GM23338 (cell line): ENCODE data around the gene ZDHHC20. TPM values are rescaled to one million over a fixed set of nuclear protein-coding genes. Genes with fewer than 3 reads are reported as not detected.

Experiments used
- ATAC-seq: fragments of 200-7000 bp; cut with Tn5 transposase; 3 replicates; pipeline ENCODE4 v1.9.1; 2020
- DNase-seq: peaks from one replicate; pipeline ENCODE4 v3.0.0-alpha.2; 2015; ENCODE audit warnings: low spot score
- H2AFZ ChIP-seq: fragments of 200-600 bp; sonication (generic); 2 replicates; pipeline ENCODE4 v1.8.0; 2016; ENCODE audit warnings: antibody characterized with exemption, mild to moderate bottlenecking, moderate library complexity
- H3F3A ChIP-seq: fragments of 200-600 bp; sonication (generic); replicated peaks from 2 replicates; pipeline ENCODE4 v1.8.0; 2017; ENCODE audit warnings: antibody characterized with exemption, mixed run types, low read depth
- H3K27ac ChIP-seq: fragments of 200-600 bp; sonication (generic); 2 replicates; pipeline ENCODE4 v1.6.1; 2016; ENCODE audit warnings: low read depth
- H3K27me3 ChIP-seq: fragments of 200-600 bp; sonication (generic); 2 replicates; pipeline ENCODE4 v1.8.0; 2016; ENCODE audit warnings: mild to moderate bottlenecking, mixed run types, moderate library complexity; ENCODE audit not compliant: insufficient read depth
- H3K36me3 ChIP-seq: fragments of 200-600 bp; sonication (generic); 2 replicates; pipeline ENCODE4 v1.8.0; 2016; ENCODE audit warnings: mild to moderate bottlenecking; ENCODE audit not compliant: insufficient read depth
- H3K4me1 ChIP-seq: fragments of 200-600 bp; sonication (generic); 2 replicates; pipeline ENCODE4 v1.8.0; 2016; ENCODE audit warnings: mild to moderate bottlenecking, moderate library complexity; ENCODE audit not compliant: insufficient read depth
- H3K4me2 ChIP-seq: fragments of 200-600 bp; sonication (generic); 2 replicates; pipeline ENCODE4 v1.7.1; 2017; ENCODE audit warnings: mixed run types
- H3K4me3 ChIP-seq: fragments of 200-600 bp; sonication (generic); 2 replicates; pipeline ENCODE4 v1.6.1; 2016; ENCODE audit warnings: mixed run types
- H3K79me2 ChIP-seq: fragments of 200-600 bp; sonication (generic); replicated peaks from 2 replicates; pipeline ENCODE4 v1.8.0; 2017; ENCODE audit warnings: mild to moderate bottlenecking; ENCODE audit not compliant: insufficient read depth
- H3K9me2 ChIP-seq: fragments of 200-600 bp; sonication (generic); 2 replicates; pipeline ENCODE4 v1.8.0; 2017; ENCODE audit not compliant: insufficient read depth
- H4K20me1 ChIP-seq: fragments of 200-600 bp; sonication (generic); replicated peaks from 2 replicates; pipeline ENCODE4 v1.8.0; 2017; ENCODE audit warnings: mild to moderate bottlenecking; ENCODE audit not compliant: insufficient read depth
- H3K27ac Mint-ChIP-seq: 2 replicates; pipeline ENCODE4 v1.8.0; 2020; ENCODE audit warnings: inconsistent platforms, mild to moderate bottlenecking, moderate library complexity, mixed read lengths
- H3K27me3 Mint-ChIP-seq: 3 replicates; pipeline ENCODE4 v1.8.0; 2022; ENCODE audit warnings: low read depth, mild to moderate bottlenecking, moderate library complexity, mixed read lengths, inconsistent platforms; ENCODE audit not compliant: insufficient read depth, poor library complexity
- H3K36me3 Mint-ChIP-seq: 3 replicates; pipeline ENCODE4 v1.8.0; 2021; ENCODE audit warnings: low read depth, mild to moderate bottlenecking, inconsistent platforms, moderate library complexity, mixed read lengths
- H3K4me1 Mint-ChIP-seq: 3 replicates; pipeline ENCODE4 v1.8.0; 2020; ENCODE audit warnings: mild to moderate bottlenecking, inconsistent platforms, mixed read lengths
- H3K4me3 Mint-ChIP-seq: 3 replicates; pipeline ENCODE4 v1.8.0; 2021; ENCODE audit warnings: moderate library complexity, mild to moderate bottlenecking, inconsistent platforms, mixed read lengths
- H3K9me3 Mint-ChIP-seq: 3 replicates; pipeline ENCODE4 v1.8.0; 2020; ENCODE audit warnings: moderate library complexity, mild to moderate bottlenecking, inconsistent platforms, mixed read lengths
- CTCF ChIP-seq, 2 experiments: fragments of 200-600 bp in 1 of 2; sonication (generic) in 1 of 2; conservative IDR thresholded peaks; 2 replicates each; pipeline versions ENCODE4 v1.5.1 to v1.6.1; 2016 to 2017; ENCODE audit warnings: antibody characterized with exemption in 2 of 2, low read depth in 2 of 2, mild to moderate bottlenecking in 2 of 2, moderate library complexity in 1 of 2
- EZH2 ChIP-seq: fragments of 200-600 bp; sonication (generic); IDR thresholded peaks from one replicate; pipeline ENCODE4 v1.8.0; 2017; ENCODE audit warnings: antibody characterized with exemption, mild to moderate bottlenecking, low read depth; ENCODE audit not compliant: unreplicated experiment
- JUNB ChIP-seq: IDR thresholded peaks from one replicate; pipeline ENCODE4 v1.6.1; 2016; ENCODE audit warnings: antibody characterized with exemption; ENCODE audit not compliant: unreplicated experiment
- POLR2AphosphoS5 ChIP-seq: IDR thresholded peaks from 2 replicates; pipeline ENCODE4 v1.6.1; 2016; ENCODE audit warnings: antibody characterized with exemption, low read depth
- REST ChIP-seq: IDR thresholded peaks from one replicate; pipeline ENCODE4 v1.6.1; 2018; ENCODE audit warnings: antibody characterized with exemption; ENCODE audit not compliant: unreplicated experiment
- ZNF331 ChIP-seq: fragments of 250-450 bp; sonication (Bioruptor Pico); IDR thresholded peaks from 2 replicates; pipeline ENCODE4 v1.5.0; 2020; ENCODE audit warnings: low read depth, mild to moderate bottlenecking, moderate library complexity
- polyA plus RNA-seq: library from polyadenylated mRNA; unstranded; fragments of >200 nt; fragmentation: Nextera tagmentation; extraction: Ambion mirVana; gene quantifications from 2 replicates; pipeline ENCODE4 v1.2.1, GENCODE V29; 2016
- total RNA-seq: library from RNA; depleted of rRNA; stranded (reverse); fragments of >200 nt; shearing (Covaris generic); gene quantifications from 2 replicates; pipeline ENCODE4 v1.2.3, GENCODE V29; 2014
- TF ChIP-seq, protein P1 (sequence below): IDR thresholded peaks from 2 replicates; pipeline ENCODE4 v1.6.1; 2016; ENCODE audit warnings: antibody characterized with exemption

The ZDHHC20 gene
- total and polyA plus RNA-seq, 2 experiments from 2014 or later, result 37.7 to 119 TPM

DNA sequence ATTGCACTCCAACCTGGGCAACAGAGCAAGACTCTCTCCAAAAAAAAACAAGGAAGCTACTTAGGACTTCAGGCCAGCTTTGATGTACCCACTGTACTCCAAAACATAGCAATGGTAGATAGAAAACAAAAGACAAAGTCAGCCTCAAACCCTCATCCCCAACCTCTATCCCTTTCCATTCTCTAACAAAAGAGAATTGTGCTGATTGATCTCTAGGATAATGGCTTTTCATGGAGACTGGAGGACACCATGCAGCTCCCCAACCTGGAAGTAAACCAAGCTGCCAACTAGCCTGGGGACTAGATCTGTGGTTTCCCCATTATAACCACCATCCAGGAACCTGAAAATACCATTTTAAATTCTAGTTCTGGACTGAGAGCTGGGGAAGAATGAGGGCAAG is 4.3 kb upstream of the ZDHHC20 start (continued):
- TF ChIP-seq REST, result no peak

DNA sequence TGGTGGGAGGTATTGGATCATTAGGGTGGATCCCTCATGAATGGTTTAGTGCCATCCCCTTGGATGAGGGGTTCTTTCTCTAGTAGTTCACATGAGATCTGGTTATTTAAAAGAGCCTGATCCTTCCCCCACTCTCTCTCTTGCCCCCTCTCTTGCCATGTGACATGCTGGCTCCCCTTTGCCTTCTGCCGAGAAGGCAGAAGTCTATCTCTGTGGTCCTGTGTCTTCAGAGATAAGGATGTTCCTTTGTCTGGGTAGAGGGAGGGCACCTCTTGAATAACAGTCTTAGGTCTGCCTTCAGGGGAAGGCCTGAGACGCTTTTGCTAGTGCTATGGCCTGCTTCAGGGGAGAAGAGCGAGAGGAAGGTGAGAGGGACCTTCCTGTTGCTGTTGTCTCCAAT is 2.0 kb upstream of the ZDHHC20 start:
- Histone ChIP-seq H3K27me3 (no peaks in the 10 kb centered on the region), H3K9me2 (no peaks in the 10 kb centered on the region), H3K36me3 (no peaks in the 10 kb centered on the region), H3K4me3 (no peak overlapping the region), H4K20me1 (peaks cover 14% of the 10 kb centered on the region), H3K79me2 (peaks cover 27% of the 10 kb centered on the region), H3K27ac (no peak overlapping the region), H3K4me2 (no peak overlapping the region), H3F3A (peaks cover 4% of the 10 kb centered on the region; the same call in 1 of the 2 replicates), H3K4me1 (peaks cover 29% of the 10 kb centered on the region), H2AFZ (no peak overlapping the region)
- Mint-ChIP-seq H3K27ac (no peak overlapping the region), H3K36me3 (no peaks in the 10 kb centered on the region), H3K27me3 (peaks cover 12% of the 10 kb centered on the region), H3K9me3 (no peaks in the 10 kb centered on the region; the same call in 2 of the 3 replicates), H3K4me1 (peaks cover 30% of the 10 kb centered on the region), H3K4me3 (no peak overlapping the region)
- DNase-seq, result no peak
- no peak for TF ChIP-seq ZNF331 (CRISPR knock-in tag)
- no peak for TF ChIP-seq REST
- TF ChIP-seq CTCF (conservative IDR thresholded peaks at IDR 0.05; ENCODE audit: low read depth in 2 of 2), result no peak
- no peak for TF ChIP-seq EZH2
- TF ChIP-seq JUNB, result no peak
- TF ChIP-seq, protein P1, sequence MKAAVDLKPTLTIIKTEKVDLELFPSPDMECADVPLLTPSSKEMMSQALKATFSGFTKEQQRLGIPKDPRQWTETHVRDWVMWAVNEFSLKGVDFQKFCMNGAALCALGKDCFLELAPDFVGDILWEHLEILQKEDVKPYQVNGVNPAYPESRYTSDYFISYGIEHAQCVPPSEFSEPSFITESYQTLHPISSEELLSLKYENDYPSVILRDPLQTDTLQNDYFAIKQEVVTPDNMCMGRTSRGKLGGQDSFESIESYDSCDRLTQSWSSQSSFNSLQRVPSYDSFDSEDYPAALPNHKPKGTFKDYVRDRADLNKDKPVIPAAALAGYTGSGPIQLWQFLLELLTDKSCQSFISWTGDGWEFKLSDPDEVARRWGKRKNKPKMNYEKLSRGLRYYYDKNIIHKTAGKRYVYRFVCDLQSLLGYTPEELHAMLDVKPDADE, result no peak
- no peak for TF ChIP-seq POLR2AphosphoS5
- ATAC-seq, result no peak
